Measurements from ENCODE around the gene ETS2.

Gene ETS2

DNA sequence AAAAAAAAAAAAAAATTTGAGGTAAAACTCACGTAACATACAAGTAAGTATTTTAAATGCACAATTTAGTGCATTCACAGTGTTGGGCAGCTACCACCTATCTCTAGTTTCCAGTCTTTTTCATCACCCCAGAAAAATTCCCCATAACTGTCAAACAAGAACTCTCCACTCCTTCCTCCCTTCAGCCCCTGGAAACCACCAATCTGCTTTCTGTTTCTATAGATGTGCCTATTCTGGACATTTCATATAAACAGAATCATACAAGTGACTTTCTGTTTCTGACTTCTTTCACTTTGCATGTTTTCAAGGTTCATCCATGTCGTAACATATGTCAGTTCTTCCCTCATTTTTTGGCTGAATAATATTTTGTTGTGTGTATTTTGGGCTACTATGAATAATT, 24.9 kb upstream of the ETS2 start:
- DNase-seq, result peak in 1 of 2 donors; percentile 27

GRCh38 chr21:38784458-38785266, 21.1 kb upstream of the ETS2 start:
- DNase-seq, result no peak

GRCh38 chr21:38785483-38785882, 20.2 kb upstream of the ETS2 start:
- no peak for DNase-seq

DNA sequence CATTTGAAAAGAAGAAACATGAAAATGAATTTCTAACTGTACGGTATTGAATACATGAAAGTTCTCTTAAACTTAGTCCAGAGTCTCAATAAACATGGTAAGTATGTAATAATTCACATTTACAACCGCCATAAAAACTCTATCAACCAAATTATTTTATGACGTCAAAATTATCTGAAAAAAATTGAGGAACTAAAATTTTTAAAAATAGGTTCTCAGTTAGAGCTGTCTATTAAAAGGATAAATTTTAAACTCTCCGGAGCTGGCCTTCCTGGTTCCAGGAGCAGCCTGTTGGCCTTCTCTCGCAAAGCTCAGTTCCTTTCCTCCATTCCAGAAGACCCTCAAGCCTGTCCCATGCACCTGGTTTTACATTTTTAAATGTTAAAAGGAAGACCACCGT, 18.7 kb upstream of the ETS2 start:
- DNase-seq, result no peak

DNA sequence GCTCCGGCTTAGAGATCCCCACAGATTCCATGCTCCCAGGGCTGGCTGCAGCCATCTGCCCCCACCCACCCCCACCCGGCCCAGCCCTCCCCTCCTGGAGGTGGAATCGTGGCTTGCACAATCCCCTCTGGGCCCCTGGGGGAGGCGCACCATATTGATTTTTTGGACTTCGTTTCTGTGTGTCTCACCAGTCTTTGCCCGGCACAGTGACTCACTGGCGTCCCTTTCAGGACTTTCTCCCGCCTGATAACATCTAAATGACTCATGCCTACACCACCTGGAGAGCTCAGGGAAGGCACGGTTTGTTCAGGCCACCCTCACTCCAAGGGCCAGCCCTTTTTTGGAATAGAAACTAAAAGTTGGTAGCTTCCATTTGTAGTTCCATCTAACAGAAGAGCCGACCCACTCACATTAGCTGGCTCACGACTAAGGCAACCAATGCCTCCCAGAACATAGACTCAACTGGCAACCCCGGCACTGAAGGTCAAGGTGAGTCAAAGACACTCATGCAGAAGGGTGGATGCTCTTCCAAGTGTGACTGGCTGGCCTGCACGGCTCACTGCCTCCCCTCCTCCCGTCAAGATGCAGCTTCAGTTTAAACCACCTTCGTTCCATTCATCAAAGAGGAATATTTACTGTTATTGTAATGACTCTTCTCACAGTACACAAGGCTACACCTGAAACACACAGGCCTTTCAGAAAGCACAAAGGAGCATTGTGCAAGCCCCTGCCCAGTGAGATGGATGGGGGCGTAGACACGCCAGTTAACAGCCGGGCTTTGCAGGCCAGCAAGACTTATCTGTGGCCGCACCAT, 18.1 kb upstream of the ETS2 start:
- no peak for DNase-seq

DNA sequence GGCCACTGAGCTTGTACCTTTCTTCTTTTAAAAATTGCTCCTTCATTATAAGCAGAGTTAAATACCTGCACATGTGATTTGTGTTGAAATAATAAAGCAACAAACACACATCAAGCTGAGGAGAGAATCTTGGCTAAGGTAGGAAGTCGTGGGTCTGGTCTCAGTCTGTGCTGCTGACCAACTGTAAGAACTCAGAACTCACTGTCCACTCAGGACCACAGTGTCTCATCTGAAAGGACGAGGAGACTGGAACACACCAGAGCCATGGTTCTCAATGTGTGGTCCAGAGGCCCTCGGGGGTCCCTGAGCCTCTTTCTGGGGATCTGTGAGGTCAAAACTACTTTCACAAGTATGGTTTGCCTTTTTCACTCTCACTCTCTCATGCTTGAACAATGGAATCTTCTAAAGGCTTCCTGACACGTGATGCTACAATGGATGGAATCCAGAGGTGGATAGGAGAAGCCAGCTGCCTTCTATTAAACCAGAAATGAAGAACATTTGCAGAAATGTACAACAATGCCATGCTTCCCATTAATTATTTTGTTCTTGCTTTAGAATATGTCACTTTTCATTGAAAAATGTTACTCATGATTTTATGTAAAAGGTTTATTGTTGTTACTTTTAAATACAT, 17.3 kb upstream of the ETS2 start:
- no peak for DNase-seq

GRCh38 chr21:38789275-38789674, 16.5 kb upstream of the ETS2 start:
- no peak for DNase-seq

DNA sequence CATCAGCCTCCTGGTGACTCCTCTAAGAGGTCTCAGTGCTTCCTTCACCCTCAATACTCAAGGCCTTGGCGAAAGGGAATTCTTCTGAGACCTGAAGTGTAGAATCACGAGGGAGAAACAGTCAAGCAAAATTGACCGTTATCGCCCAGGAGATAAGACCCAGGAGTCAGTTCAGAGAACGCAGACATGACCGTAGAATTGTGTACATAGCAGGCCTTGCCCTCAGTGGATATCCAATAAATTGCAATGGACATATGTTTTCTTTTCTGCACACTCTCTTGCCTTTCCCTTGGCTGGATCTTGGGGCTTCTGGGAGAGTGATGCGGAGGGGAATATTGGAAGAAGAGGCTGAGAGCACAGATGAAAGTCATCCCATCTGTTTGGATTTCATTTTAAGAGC, 15.7 kb upstream of the ETS2 start:
- DNase-seq, result no peak

GRCh38 chr21:38790961-38791360, 14.8 kb upstream of the ETS2 start:
- no peak for DNase-seq

DNA sequence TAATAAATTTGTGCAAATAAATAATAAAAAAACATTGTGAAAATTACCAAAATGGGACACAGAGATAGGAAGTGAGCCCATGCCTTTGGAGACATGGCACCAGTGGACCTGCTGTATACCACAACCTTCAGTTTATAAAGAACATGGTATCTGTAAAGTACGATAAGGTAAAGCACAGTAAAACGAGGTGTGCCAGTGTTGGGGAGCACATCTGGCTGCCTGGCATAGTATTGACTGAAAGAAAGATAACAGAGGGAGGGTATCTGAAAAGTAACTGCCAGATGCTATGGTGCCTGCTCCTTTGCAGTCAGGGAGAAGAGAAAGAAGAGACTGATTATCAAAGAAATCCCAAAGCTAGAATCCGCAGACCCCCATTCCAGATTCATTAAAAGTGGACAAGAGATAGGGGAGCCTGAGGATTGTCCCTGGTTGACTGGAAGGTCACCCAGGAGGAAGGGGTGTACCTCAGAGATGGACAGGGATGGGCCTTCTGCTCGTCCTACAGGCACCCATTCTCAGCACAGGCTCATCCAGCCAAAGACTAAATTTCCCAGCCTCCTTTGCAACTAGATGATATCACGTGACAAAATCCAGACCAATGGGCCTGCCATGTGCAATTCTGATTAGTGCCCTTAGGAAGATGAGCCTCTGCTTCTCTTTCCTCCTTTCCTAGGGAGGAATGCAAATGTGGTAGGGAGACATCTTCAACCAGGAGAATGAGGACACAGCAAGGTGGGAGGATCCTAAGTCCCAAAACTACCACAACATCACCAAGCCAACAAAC, 12.9 kb upstream of the ETS2 start:
- no peak for DNase-seq

DNA sequence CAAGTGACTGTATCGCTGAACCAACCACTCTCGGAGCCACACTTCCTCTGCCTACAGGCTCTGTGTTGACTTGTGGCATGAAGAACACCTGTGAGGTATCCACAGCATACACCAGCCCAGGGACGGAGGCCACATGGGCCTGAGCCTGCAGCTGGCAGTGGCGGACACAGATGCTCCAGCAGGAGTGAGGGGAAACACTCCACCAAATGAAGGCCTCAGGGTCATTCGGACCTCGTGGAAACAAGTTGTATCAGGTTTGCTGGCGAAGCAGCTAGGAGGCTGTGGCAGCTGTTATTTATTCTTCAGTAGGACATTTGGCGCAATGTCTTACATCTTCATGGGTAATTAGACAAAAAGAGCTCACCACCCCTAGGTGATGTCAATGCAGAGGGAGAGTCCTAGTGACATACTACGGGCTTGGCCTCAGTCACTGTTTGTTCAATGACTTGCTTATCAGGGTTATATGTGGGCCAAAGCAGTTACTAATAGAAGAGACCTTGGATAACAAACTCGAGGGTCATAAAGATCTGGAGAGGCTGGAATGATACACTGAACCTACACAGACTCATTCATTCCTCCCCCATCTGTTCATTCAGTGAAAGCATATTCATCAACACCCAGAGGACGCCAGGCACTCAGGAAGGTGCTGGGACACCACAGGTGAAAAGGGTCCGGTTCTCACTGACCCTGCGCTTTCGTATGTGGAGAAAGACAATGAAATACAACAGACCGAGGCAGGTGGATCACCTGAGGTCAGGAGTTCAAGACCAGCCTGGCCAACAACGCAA, 11.6 kb upstream of the ETS2 start:
- no peak for DNase-seq

GRCh38 chr21:38794978-38795377, 10.8 kb upstream of the ETS2 start:
- no peak for DNase-seq

- no peak for DNase-seq
Measured at GRCh38 chr21:38795475-38795874, 10.3 kb upstream of the ETS2 start.

GRCh38 chr21:38796424-38796823, 9.3 kb upstream of the ETS2 start:
- DNase-seq, result no peak

DNA sequence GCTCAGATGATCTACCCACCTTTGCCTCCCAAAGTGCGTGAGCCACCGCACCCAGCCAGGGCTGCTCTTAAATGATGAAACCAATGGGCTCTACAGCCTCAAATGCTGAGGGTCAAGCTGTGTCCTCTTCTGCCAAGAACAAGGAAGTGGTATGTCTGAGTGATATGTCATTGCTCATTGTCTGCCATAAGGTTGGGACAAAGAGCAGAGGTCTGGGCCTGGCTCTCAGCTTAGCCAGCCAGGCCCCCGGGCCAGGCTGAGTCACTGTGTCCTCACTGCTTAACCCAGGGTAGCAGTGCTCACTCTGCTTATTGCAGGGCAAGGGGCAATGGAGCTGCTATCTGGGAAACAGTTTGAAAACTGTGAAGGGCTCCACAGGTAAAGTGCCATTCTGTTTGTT, 8.3 kb upstream of the ETS2 start:
- peak; percentile 62 to 72 for DNase-seq

DNA sequence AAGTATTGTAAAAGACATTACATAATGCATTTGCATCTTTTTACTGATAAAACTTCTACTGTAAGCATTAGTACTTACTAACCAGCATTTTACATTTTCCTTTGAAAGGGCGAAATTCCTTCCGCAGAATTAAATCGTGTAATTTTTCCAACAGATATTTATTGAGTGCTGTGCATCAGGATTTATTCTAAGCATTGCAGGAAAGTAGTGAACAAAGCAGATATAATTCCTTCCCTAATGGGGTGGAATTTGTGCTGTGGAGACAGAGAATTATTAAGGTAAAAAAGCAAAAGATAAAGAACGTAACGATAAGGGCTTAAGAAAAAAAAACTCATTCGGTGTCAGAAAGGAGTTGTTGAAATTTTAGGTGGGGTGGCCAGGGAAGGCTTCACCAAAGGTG, 7.6 kb upstream of the ETS2 start:
- no peak for DNase-seq

- DNase-seq, result no peak
Measured at GRCh38 chr21:38798481-38798882, 7.2 kb upstream of the ETS2 start.

- no peak for DNase-seq
Measured at GRCh38 chr21:38800046-38800758, 5.5 kb upstream of the ETS2 start.

DNA sequence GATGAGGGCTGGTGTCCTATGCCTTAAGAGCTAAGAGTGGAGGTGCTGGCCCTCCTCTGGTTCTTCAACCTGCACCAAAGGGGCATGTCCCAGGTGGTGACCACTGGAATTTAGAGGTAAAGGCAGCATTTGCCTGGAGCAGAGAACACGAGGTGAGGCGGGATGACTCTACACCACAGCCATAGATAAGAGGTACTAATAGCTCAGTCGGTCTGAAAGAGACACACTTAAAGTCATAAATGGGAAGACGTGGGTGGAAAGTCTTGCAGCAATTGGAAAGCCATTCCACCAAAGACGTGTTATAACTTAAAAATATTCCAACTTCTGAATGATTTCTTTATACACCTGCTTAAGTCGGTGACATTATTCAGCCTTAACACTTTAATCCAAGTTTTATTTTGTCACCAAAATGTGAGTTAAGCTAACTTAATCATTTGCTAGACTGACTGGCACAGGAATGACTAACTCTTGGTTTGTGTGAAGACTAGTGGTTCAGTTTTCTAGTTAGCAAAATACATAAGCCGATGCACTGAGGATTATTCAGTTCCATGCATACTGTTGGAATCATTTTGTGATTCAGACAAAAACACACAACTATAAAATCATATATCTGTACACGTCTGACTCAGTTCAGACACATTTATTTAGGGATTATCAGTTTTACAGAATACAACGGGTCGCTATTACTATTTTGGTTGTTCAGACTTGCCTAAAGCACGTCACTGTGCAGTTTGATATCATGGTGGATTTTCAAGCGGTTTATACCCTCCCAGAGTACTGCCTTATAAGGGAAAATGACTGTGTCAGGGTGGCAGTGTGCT, 4.6 kb upstream of the ETS2 start:
- peak; percentile 9 to 31 for DNase-seq
